Neural progenitor cell (in vitro differentiated cells): ENCODE data around the gene ZNF576. TPM values are rescaled to one million over a fixed set of nuclear protein-coding genes. Genes with fewer than 3 reads are reported as not detected.
"Not testable (repeated sequence)": the region's sequence is repeated elsewhere in the genome, so short reads cannot be mapped to it uniquely, and the experiment has no call there.

Experiments used
- DNase-seq: peaks from one replicate; pipeline ENCODE4 v3.0.0-alpha.2; 2016; ENCODE audit warnings: low spot score
- H2AFZ ChIP-seq: fragments of 200-600 bp; sonication (generic); replicated peaks from 2 replicates; pipeline ENCODE4 v1.6.1; 2016; ENCODE audit warnings: antibody characterized with exemption
- H3F3A ChIP-seq: fragments of 200-600 bp; sonication (generic); 2 replicates; pipeline ENCODE4 v1.6.1; 2016; ENCODE audit warnings: antibody characterized with exemption, low read depth
- H3K27ac ChIP-seq: fragments of 200-600 bp; sonication (generic); 2 replicates; pipeline ENCODE4 v1.5.1; 2016; ENCODE audit warnings: mild to moderate bottlenecking
- H3K27me3 ChIP-seq: fragments of 200-600 bp; sonication (generic); 2 replicates; pipeline ENCODE4 v1.6.1; 2016; ENCODE audit warnings: mild to moderate bottlenecking, moderate library complexity
- H3K36me3 ChIP-seq: fragments of 200-600 bp; sonication (generic); 2 replicates; pipeline ENCODE4 v1.5.1; 2016
- H3K4me1 ChIP-seq: fragments of 200-600 bp; sonication (generic); 2 replicates; pipeline ENCODE4 v1.6.1; 2016; ENCODE audit warnings: mixed run types
- H3K4me2 ChIP-seq: fragments of 200-600 bp; sonication (generic); 2 replicates; pipeline ENCODE4 v1.6.1; 2016
- H3K4me3 ChIP-seq: fragments of 200-600 bp; sonication (generic); 2 replicates; pipeline ENCODE4 v1.5.1; 2016
- H3K79me2 ChIP-seq: fragments of 200-600 bp; sonication (generic); 2 replicates; pipeline ENCODE4 v1.6.1; 2016; ENCODE audit warnings: low read depth
- H3K9ac ChIP-seq: fragments of 200-600 bp; sonication (generic); 2 replicates; pipeline ENCODE4 v1.6.1; 2016
- H3K9me3 ChIP-seq: fragments of 200-600 bp; sonication (generic); 2 replicates; pipeline ENCODE4 v1.5.1; 2016; ENCODE audit warnings: low read depth
- H4K20me1 ChIP-seq: fragments of 200-600 bp; sonication (generic); 2 replicates; pipeline ENCODE4 v1.6.1; 2016; ENCODE audit warnings: low read depth
- H3K27ac Mint-ChIP-seq: 3 replicates; pipeline ENCODE4 v1.8.0; 2021; ENCODE audit warnings: mixed read lengths
- H3K27me3 Mint-ChIP-seq: 2 replicates; pipeline ENCODE4 v1.8.0; 2022; ENCODE audit warnings: low read depth, mild to moderate bottlenecking, inconsistent platforms, moderate library complexity, mixed read lengths; ENCODE audit not compliant: insufficient read depth
- H3K36me3 Mint-ChIP-seq: 3 replicates; pipeline ENCODE4 v1.8.0; 2021; ENCODE audit warnings: mixed read lengths
- H3K4me1 Mint-ChIP-seq: 3 replicates; pipeline ENCODE4 v1.8.0; 2021; ENCODE audit warnings: mixed read lengths
- H3K4me3 Mint-ChIP-seq: 3 replicates; pipeline ENCODE4 v1.8.0; 2021; ENCODE audit warnings: mild to moderate bottlenecking, moderate library complexity, mixed read lengths
- H3K9me3 Mint-ChIP-seq: 3 replicates; pipeline ENCODE4 v1.8.0; 2020; ENCODE audit warnings: mixed read lengths
- CTCF ChIP-seq: fragments of 200-600 bp; sonication (generic); IDR thresholded peaks from 2 replicates; pipeline ENCODE4 v1.5.1; 2017; ENCODE audit warnings: antibody characterized with exemption, mild to moderate bottlenecking
- EZH2 ChIP-seq: fragments of 200-600 bp; sonication (generic); IDR thresholded peaks from 2 replicates; pipeline ENCODE4 v1.6.1; 2017; ENCODE audit warnings: antibody characterized with exemption, mild to moderate bottlenecking, moderate library complexity
- EZH2phosphoT487 ChIP-seq: fragments of 200-600 bp; sonication (generic); IDR thresholded peaks from 2 replicates; pipeline ENCODE4 v1.6.1; 2017; ENCODE audit warnings: antibody characterized with exemption
- total RNA-seq: library from RNA; depleted of rRNA; stranded (reverse); fragments of >200 nt; gene quantifications from 2 replicates; pipeline ENCODE4 v1.2.3, GENCODE V29; 2015; ENCODE audit warnings: low replicate concordance

The ZNF576 gene
- total RNA-seq, 1 donor from 2014 or later, result 6.8 TPM

- H2AFZ ChIP-seq, result no peak overlapping the region
- no peak overlapping the region for H3K4me3 ChIP-seq
- no peak for TF ChIP-seq EZH2
- TF ChIP-seq CTCF, result no peak
- TF ChIP-seq EZH2phosphoT487, result no peak
- Mint-ChIP-seq H3K4me3 (no peak overlapping the region), H3K27ac (no peak overlapping the region), H3K36me3 (peaks cover 14% of the 10 kb centered on the region), H3K4me1 (peaks cover 48% of the 10 kb centered on the region), H3K27me3 (peaks cover 5% of the 10 kb centered on the region), H3K9me3 (no peaks in the 10 kb centered on the region)
- no peak for DNase-seq
- H3K27ac ChIP-seq, result no peak overlapping the region
- H3K4me2 ChIP-seq, result peak overlapping the region; percentile 82
- H4K20me1 ChIP-seq, result peaks cover 62% of the 10 kb centered on the region
- peaks cover 19% of the 10 kb centered on the region for H3K79me2 ChIP-seq
- no peaks in the 10 kb centered on the region for H3K9me3 ChIP-seq
- H3K36me3 ChIP-seq, result no peaks in the 10 kb centered on the region
- H3K27me3 ChIP-seq, result peaks cover 16% of the 10 kb centered on the region
- peaks cover 24% of the 10 kb centered on the region for H3K4me1 ChIP-seq
- H3F3A ChIP-seq, result peaks cover 21% of the 10 kb centered on the region
- H3K9ac ChIP-seq, result no peak overlapping the region
Observed at GRCh38 chr19:43634068-43634467, 37.7 kb downstream of the ZNF576 start.

- TF ChIP-seq EZH2phosphoT487 (no peak), EZH2 (no peak), CTCF (no peak)
- H3K27ac Mint-ChIP-seq, result no peak overlapping the region
- no peaks in the 10 kb centered on the region for H3K36me3 ChIP-seq
- no peaks in the 10 kb centered on the region for H3K9me3 ChIP-seq
- peak overlapping the region; percentile 85 for H3K4me3 Mint-ChIP-seq
- no peak overlapping the region for H3K27ac ChIP-seq
- H3F3A ChIP-seq, result peaks cover 21% of the 10 kb centered on the region
- peaks cover 58% of the 10 kb centered on the region for H4K20me1 ChIP-seq
- no peak overlapping the region for H2AFZ ChIP-seq
- H3K4me2 ChIP-seq, result peak overlapping the region; percentile 82
- H3K9ac ChIP-seq, result no peak overlapping the region
- peaks cover 49% of the 10 kb centered on the region for H3K4me1 Mint-ChIP-seq
- H3K36me3 Mint-ChIP-seq, result peaks cover 12% of the 10 kb centered on the region
- H3K27me3 Mint-ChIP-seq, result peaks cover 6% of the 10 kb centered on the region
- DNase-seq, result peak; percentile 37
- H3K79me2 ChIP-seq, result peaks cover 20% of the 10 kb centered on the region
- H3K27me3 ChIP-seq, result peaks cover 18% of the 10 kb centered on the region
- H3K9me3 Mint-ChIP-seq, result no peaks in the 10 kb centered on the region
- H3K4me1 ChIP-seq, result peaks cover 24% of the 10 kb centered on the region
- H3K4me3 ChIP-seq, result peak overlapping the region; percentile 46
Observed at GRCh38 chr19:43634506-43634871, 38.1 kb downstream of the ZNF576 start.

- H3K27ac ChIP-seq, result peak overlapping the region; percentile 78
- peaks cover 21% of the 10 kb centered on the region for H3F3A ChIP-seq
- no peak for TF ChIP-seq CTCF
- no peak for TF ChIP-seq EZH2
- TF ChIP-seq EZH2phosphoT487, result no peak
- peak overlapping the region; percentile 46 for H3K4me3 ChIP-seq
- H3K9ac ChIP-seq, result no peak overlapping the region
- H4K20me1 ChIP-seq, result peaks cover 57% of the 10 kb centered on the region
- peak overlapping the region; percentile 98 for H3K27ac Mint-ChIP-seq
- peak overlapping the region; percentile 85 for H3K4me3 Mint-ChIP-seq
- peaks cover 20% of the 10 kb centered on the region for H3K79me2 ChIP-seq
- H3K4me1 Mint-ChIP-seq, result peaks cover 49% of the 10 kb centered on the region
- H3K36me3 ChIP-seq, result no peaks in the 10 kb centered on the region
- H3K27me3 ChIP-seq, result peaks cover 21% of the 10 kb centered on the region
- no peaks in the 10 kb centered on the region for H3K9me3 Mint-ChIP-seq
- H3K27me3 Mint-ChIP-seq, result peaks cover 6% of the 10 kb centered on the region
- H3K9me3 ChIP-seq, result no peaks in the 10 kb centered on the region
- H3K4me1 ChIP-seq, result peaks cover 24% of the 10 kb centered on the region
- peak overlapping the region; percentile 82 for H3K4me2 ChIP-seq
- peak; percentile 86 for DNase-seq
- peaks cover 12% of the 10 kb centered on the region for H3K36me3 Mint-ChIP-seq
- no peak overlapping the region for H2AFZ ChIP-seq
Observed at GRCh38 chr19:43634872-43635560, 38.6 kb downstream of the ZNF576 start.

GRCh38 chr19:43635561-43635940, 39.2 kb downstream of the ZNF576 start:
- H3K27ac ChIP-seq, result peak overlapping the region; percentile 78
- H3K9ac ChIP-seq, H3K36me3 ChIP-seq, H3K9me3 ChIP-seq, H3K27me3 Mint-ChIP-seq, H2AFZ ChIP-seq, H3K9me3 Mint-ChIP-seq: not testable (repeated sequence)
- H3K79me2 ChIP-seq, result peaks cover 20% of the 10 kb centered on the region
- peak; percentile 88 for DNase-seq
- Mint-ChIP-seq H3K4me3 (peak overlapping the region; percentile 85), H3K27ac (peak overlapping the region; percentile 98), H3K4me1 (peaks cover 49% of the 10 kb centered on the region), H3K36me3 (peaks cover 12% of the 10 kb centered on the region)
- peaks cover 24% of the 10 kb centered on the region for H3K4me1 ChIP-seq
- H3F3A ChIP-seq, result peaks cover 21% of the 10 kb centered on the region
- H3K27me3 ChIP-seq, result peaks cover 26% of the 10 kb centered on the region
- peak overlapping the region; percentile 82 for H3K4me2 ChIP-seq
- H3K4me3 ChIP-seq, result peak overlapping the region; percentile 46
- peaks cover 57% of the 10 kb centered on the region for H4K20me1 ChIP-seq
